Ishikawa (cell line): ENCODE results near the gene SLC39A9.

Experiments used
- CREB1 ChIP-seq: IDR thresholded peaks from 2 replicates; pipeline ENCODE4 v1.6.1; 2012; ENCODE audit warnings: low read depth
- EGR1 ChIP-seq: IDR thresholded peaks from 2 replicates; pipeline ENCODE4 v1.6.1; 2012
- EP300 ChIP-seq: IDR thresholded peaks from 2 replicates; pipeline ENCODE4 v1.6.1; 2012; ENCODE audit warnings: borderline replicate concordance
- REST ChIP-seq: IDR thresholded peaks from 2 replicates; pipeline ENCODE4 v1.6.1; 2012; ENCODE audit warnings: low read depth, mild to moderate bottlenecking
- TAF1 ChIP-seq: IDR thresholded peaks from 2 replicates; pipeline ENCODE4 v1.6.1; 2012; ENCODE audit warnings: low read depth, mild to moderate bottlenecking
- TEAD4 ChIP-seq: IDR thresholded peaks from 2 replicates; pipeline ENCODE4 v1.6.1; 2012
- USF1 ChIP-seq: IDR thresholded peaks from 2 replicates; pipeline ENCODE4 v1.6.1; 2012
- YY1 ChIP-seq: IDR thresholded peaks from 2 replicates; pipeline ENCODE4 v1.6.1; 2012; ENCODE audit warnings: low read depth
- ZBTB7A ChIP-seq: IDR thresholded peaks from 2 replicates; pipeline ENCODE4 v1.6.1; 2012; ENCODE audit warnings: low read depth

- TF ChIP-seq CREB1 (no peak), TEAD4 (no peak), YY1 (no peak), EP300 (no peak), USF1 (no peak), REST (no peak), TAF1 (no peak), EGR1 (no peak), ZBTB7A (no peak)
Measured at GRCh38 chr14:69408331-69408960, 10.0 kb downstream of the SLC39A9 start.
